HepG2 (cell line): ENCODE data around the gene DNAJC24. TPM values are rescaled to one million over a fixed set of nuclear protein-coding genes. Genes with fewer than 3 reads are reported as not detected.

Experiments
- CEBPZ ChIP-seq: IDR thresholded peaks from 2 replicates; pipeline ENCODE4 v1.6.1; 2012; ENCODE audit warnings: low read length, improper control_type of control experiment
- CREBL2 ChIP-seq: sonication (generic); formaldehyde crosslinking; IDR thresholded peaks from 2 replicates; pipeline ENCODE4 v1.8.1; 2023; ENCODE audit warnings: missing genetic modification reagents, mild to moderate bottlenecking, borderline replicate concordance
- HDAC6 ChIP-seq: fragments of 200-600 bp; sonication (generic); IDR thresholded peaks from 2 replicates; pipeline ENCODE4 v1.7.0; 2017; ENCODE audit warnings: mild to moderate bottlenecking, antibody characterized with exemption, low read length, low read depth
- KLF11 ChIP-seq: IDR thresholded peaks from 2 replicates; pipeline ENCODE4 v1.6.1; 2016; ENCODE audit warnings: missing compliant biosample characterization
- MTF2 ChIP-seq: sonication (generic); formaldehyde crosslinking; IDR thresholded peaks from 2 replicates; pipeline ENCODE4 v1.5.0; 2020; ENCODE audit warnings: missing genetic modification reagents, borderline replicate concordance
- PPARG ChIP-seq: conservative IDR thresholded peaks from 2 replicates; pipeline ENCODE4 v1.6.1; 2016; ENCODE audit warnings: missing biosample characterization, missing genetic modification reagents
- SMAD9 ChIP-seq: sonication (generic); formaldehyde crosslinking; IDR thresholded peaks from 2 replicates; pipeline ENCODE4 v1.5.1; 2020; ENCODE audit warnings: mild to moderate bottlenecking, missing genetic modification reagents
- U2AF2 ChIP-seq: fragments of 200-400 bp; formaldehyde crosslinking; IDR thresholded peaks from 2 replicates; pipeline ENCODE4 v1.6.1; 2017; ENCODE audit warnings: low read depth, mild to moderate bottlenecking, low read length
- ZFP82 ChIP-seq: sonication (generic); formaldehyde crosslinking; IDR thresholded peaks from 2 replicates; pipeline ENCODE4 v1.5.1; 2020; ENCODE audit warnings: mild to moderate bottlenecking, missing genetic modification reagents, borderline replicate concordance
- ZNF318 ChIP-seq: sonication (generic); formaldehyde crosslinking; IDR thresholded peaks from 2 replicates; pipeline ENCODE4 v1.4.0; 2020; ENCODE audit warnings: mild to moderate bottlenecking, missing genetic modification reagents
- ZNF546 ChIP-seq: sonication (generic); formaldehyde crosslinking; conservative IDR thresholded peaks from 2 replicates; pipeline ENCODE4 v1.8.1; 2023; ENCODE audit warnings: mild to moderate bottlenecking, missing genetic modification reagents
- ZNF574 ChIP-seq: sonication (generic); formaldehyde crosslinking; IDR thresholded peaks from 2 replicates; pipeline ENCODE4 v1.4.0; 2020; ENCODE audit warnings: missing genetic modification reagents
- polyA plus RNA-seq, 8 experiments: library from polyadenylated mRNA; depleted of rRNA in 3 of 8; stranded (reverse) in 7 of 8; unstranded in 1 of 8; fragments of >200 nt; fragmentation: Illumina TruSeq in 4 of 8; extraction: Trizol in 4 of 8; gene quantifications; 2 replicates each; pipeline versions ENCODE4 v1.2.1 to v1.2.3, GENCODE V29; 2011 to 2016; ENCODE audit warnings: low read depth in 4 of 8, missing spikeins in 1 of 8, mixed read lengths in 1 of 8; ENCODE audit not compliant: insufficient read depth in 1 of 8
- total RNA-seq, 5 experiments: library from RNA; depleted of rRNA; stranded (reverse); fragments of >200 nt; fragmentation: Illumina TruSeq; extraction: Trizol; gene quantifications; 2 replicates each; pipeline ENCODE4 v1.2.3, GENCODE V29; 2016; ENCODE audit warnings: low read depth in 1 of 5

The DNAJC24 gene
- total and polyA plus RNA-seq, 2 of the 13 experiments (the other 11 are each of a cell fraction or from before 2014, with no cell fraction given), result 10.5 to 13.7 TPM

DNA sequence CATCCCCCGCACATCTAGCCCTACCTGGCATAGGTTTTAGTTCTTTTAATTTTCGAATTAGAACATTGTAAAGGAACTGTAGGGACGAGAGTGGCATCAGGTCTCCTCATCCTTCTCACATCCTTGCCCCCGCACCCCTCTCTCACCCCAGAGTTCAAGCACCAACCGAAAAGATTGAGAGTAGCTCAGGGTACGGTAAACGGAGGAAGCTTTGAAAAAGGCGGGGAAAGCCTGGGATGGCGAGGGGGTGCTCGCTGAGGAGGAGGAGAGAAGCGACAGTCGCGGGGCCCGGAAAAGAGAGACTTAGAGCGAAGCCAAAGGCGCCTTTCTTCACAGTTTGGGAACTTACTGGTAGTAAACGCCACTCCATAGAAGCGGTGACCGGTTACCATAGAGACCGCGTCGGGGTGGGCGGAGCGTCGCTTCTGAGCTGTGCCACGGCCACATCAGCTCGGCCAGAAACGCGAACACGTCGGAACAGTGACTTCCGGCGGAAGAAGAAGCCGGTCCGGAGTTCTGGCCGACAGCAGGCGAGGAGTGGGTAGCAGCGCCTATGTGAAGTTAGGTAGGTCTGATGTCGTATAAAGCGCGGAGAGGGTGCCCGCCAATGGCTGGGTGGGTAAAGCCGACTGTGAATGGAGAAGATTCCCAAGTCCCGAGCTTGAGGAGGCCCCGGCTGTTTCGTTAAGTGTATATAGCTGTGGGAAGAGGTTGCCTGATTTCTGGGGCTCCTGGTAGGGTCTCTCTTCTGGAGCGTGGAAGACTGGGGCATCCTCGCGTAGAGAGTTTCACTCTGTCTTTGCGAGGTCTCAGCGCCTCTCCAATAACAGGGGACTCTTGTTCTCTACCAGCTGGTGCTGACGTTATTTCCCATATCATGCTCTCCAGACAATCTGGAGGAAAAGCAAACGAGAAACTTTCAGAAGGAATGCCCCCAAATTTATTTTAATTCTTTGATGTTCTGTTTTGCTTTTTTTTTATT lies at the start of gene DNAJC24, which contains the start of gene DCDC1 (continued):
- TF ChIP-seq ZNF574 (CRISPR knock-in tag), result peak; percentile 97
- no peak for TF ChIP-seq SMAD9 (CRISPR knock-in tag)
- no peak for TF ChIP-seq PPARG (CRISPR knock-in tag)
- TF ChIP-seq U2AF2, result no peak
- TF ChIP-seq MTF2 (CRISPR knock-in tag), result no peak
- TF ChIP-seq ZNF318 (CRISPR knock-in tag), result no peak
- no peak for TF ChIP-seq KLF11 (CRISPR knock-in tag)
- TF ChIP-seq ZFP82 (CRISPR knock-in tag), result no peak
- TF ChIP-seq CEBPZ, result no peak
- no peak for TF ChIP-seq ZNF546
- TF ChIP-seq HDAC6, result no peak
- TF ChIP-seq CREBL2 (CRISPR knock-in tag), result no peak
